HepG2 (cell line): Measurements from ENCODE around the gene HYOU1. TPM values are rescaled to one million over a fixed set of nuclear protein-coding genes. Genes with fewer than 3 reads are reported as not detected.

ENCODE experiments used
- BRCA1 ChIP-seq: sonication (generic); formaldehyde crosslinking; IDR thresholded peaks from 2 replicates; pipeline ENCODE4 v1.4.0; 2020; ENCODE audit warnings: missing genetic modification reagents
- CEBPG ChIP-seq: IDR thresholded peaks from 2 replicates; pipeline ENCODE4 v1.6.1; 2016
- ERF ChIP-seq: IDR thresholded peaks from 2 replicates; pipeline ENCODE4 v1.6.1; 2018; ENCODE audit warnings: missing biosample characterization, missing genetic modification reagents
- HDAC2 ChIP-seq: sonication (generic); formaldehyde crosslinking; IDR thresholded peaks from 2 replicates; pipeline ENCODE4 v1.4.0; 2020; ENCODE audit warnings: missing genetic modification reagents
- IRX3 ChIP-seq: sonication (generic); formaldehyde crosslinking; IDR thresholded peaks from 2 replicates; pipeline ENCODE4 v1.8.1; 2023; ENCODE audit warnings: mild to moderate bottlenecking, low read depth, missing genetic modification reagents, borderline replicate concordance
- MED1 ChIP-seq: sonication (generic); formaldehyde crosslinking; IDR thresholded peaks from 2 replicates; pipeline ENCODE4 v1.4.0; 2020; ENCODE audit warnings: missing genetic modification reagents
- MLXIP ChIP-seq: sonication (generic); formaldehyde crosslinking; IDR thresholded peaks from 2 replicates; pipeline ENCODE4 v1.9.0; 2021; ENCODE audit warnings: missing genetic modification reagents, borderline replicate concordance
- NFE2L1 ChIP-seq: sonication (generic); formaldehyde crosslinking; IDR thresholded peaks from 2 replicates; pipeline ENCODE4 v1.4.0; 2020; ENCODE audit warnings: missing genetic modification reagents, mild to moderate bottlenecking, borderline replicate concordance
- NFYC ChIP-seq: IDR thresholded peaks from 2 replicates; pipeline ENCODE4 v1.6.1; 2016; ENCODE audit warnings: missing genetic modification reagents, missing compliant biosample characterization
- RXRA ChIP-seq: sonication (generic); formaldehyde crosslinking; IDR thresholded peaks from 2 replicates; pipeline ENCODE4 v1.5.1; 2020; ENCODE audit warnings: missing genetic modification reagents
- SAP130 ChIP-seq: IDR thresholded peaks from 2 replicates; pipeline ENCODE4 v1.6.1; 2016; ENCODE audit warnings: low read depth
- YY1 ChIP-seq: IDR thresholded peaks from 2 replicates; pipeline ENCODE4 v1.6.1; 2011; ENCODE audit warnings: low read length, low read depth, moderate library complexity, mild to moderate bottlenecking; ENCODE audit not compliant: insufficient read depth, insufficient replicate concordance
- ZIK1 ChIP-seq: sonication (generic); formaldehyde crosslinking; IDR thresholded peaks from 2 replicates; pipeline ENCODE4 v1.5.0; 2020; ENCODE audit warnings: mild to moderate bottlenecking, low read depth, missing genetic modification reagents, borderline replicate concordance
- ZNF274 ChIP-seq: sonication (generic); formaldehyde crosslinking; IDR thresholded peaks from 2 replicates; pipeline ENCODE4 v1.5.1; 2020; ENCODE audit warnings: mild to moderate bottlenecking, missing genetic modification reagents
- ZNF639 ChIP-seq: conservative IDR thresholded peaks from 2 replicates; pipeline ENCODE4 v1.6.1; 2018; ENCODE audit warnings: missing genetic modification reagents
- ZNF724P ChIP-seq: sonication (generic); formaldehyde crosslinking; IDR thresholded peaks from 2 replicates; pipeline ENCODE4 v1.8.0; 2022; ENCODE audit warnings: missing genetic modification reagents, borderline replicate concordance
- polyA plus RNA-seq, 8 experiments: library from polyadenylated mRNA; depleted of rRNA in 3 of 8; stranded (reverse) in 7 of 8; unstranded in 1 of 8; fragments of >200 nt; fragmentation: Illumina TruSeq in 4 of 8; extraction: Trizol in 4 of 8; gene quantifications; 2 replicates each; pipeline versions ENCODE4 v1.2.1 to v1.2.3, GENCODE V29; 2011 to 2016; ENCODE audit warnings: low read depth in 4 of 8, missing spikeins in 1 of 8, mixed read lengths in 1 of 8; ENCODE audit not compliant: insufficient read depth in 1 of 8
- total RNA-seq, 5 experiments: library from RNA; depleted of rRNA; stranded (reverse); fragments of >200 nt; fragmentation: Illumina TruSeq; extraction: Trizol; gene quantifications; 2 replicates each; pipeline ENCODE4 v1.2.3, GENCODE V29; 2016; ENCODE audit warnings: low read depth in 1 of 5
- TF ChIP-seq, protein P1 (sequence below): sonication (generic); formaldehyde crosslinking; IDR thresholded peaks from 2 replicates; pipeline ENCODE4 v1.8.1; 2023; ENCODE audit warnings: missing genetic modification reagents, inconsistent platforms, borderline replicate concordance
- TF ChIP-seq, protein P2 (sequence below): sonication (generic); formaldehyde crosslinking; IDR thresholded peaks from 2 replicates; pipeline ENCODE4 v1.4.0; 2020; ENCODE audit warnings: missing genetic modification reagents, borderline replicate concordance
- TF ChIP-seq, protein P3 (sequence below): IDR thresholded peaks from 2 replicates; pipeline ENCODE4 v1.6.1; 2016; ENCODE audit warnings: missing genetic modification reagents, missing compliant biosample characterization
- TF ChIP-seq, protein P4 (sequence below): IDR thresholded peaks from 2 replicates; pipeline ENCODE4 v1.6.1; 2016; ENCODE audit warnings: low read depth, borderline replicate concordance

The HYOU1 gene
- total and polyA plus RNA-seq, 2 of the 13 experiments (the other 11 are each of a cell fraction or from before 2014, with no cell fraction given) = 127 to 155 TPM

- TF ChIP-seq ERF (CRISPR knock-in tag) (peak; percentile 94), BRCA1 (CRISPR knock-in tag) (no peak), ZNF639 (CRISPR knock-in tag) (peak; percentile 74; the same call in 1 of the 2 replicates), HDAC2 (CRISPR knock-in tag) (peak; percentile 77), NFYC (peak; percentile 69), MLXIP (CRISPR knock-in tag) (no peak), SAP130 (CRISPR knock-in tag) (peak; percentile 99), ZNF274 (CRISPR knock-in tag) (peak; percentile 24; the same call in 1 of the 2 replicates), CEBPG (CRISPR knock-in tag) (peak; percentile 27; the same call in 1 of the 2 replicates), ZIK1 (CRISPR knock-in tag) (peak; percentile 48), YY1 (peak; percentile 98), ZNF724P (CRISPR knock-in tag) (no peak), IRX3 (no peak), MED1 (CRISPR knock-in tag) (peak; percentile 60), RXRA (CRISPR knock-in tag) (peak; percentile 68), NFE2L1 (no peak)
- TF ChIP-seq, protein P1, sequence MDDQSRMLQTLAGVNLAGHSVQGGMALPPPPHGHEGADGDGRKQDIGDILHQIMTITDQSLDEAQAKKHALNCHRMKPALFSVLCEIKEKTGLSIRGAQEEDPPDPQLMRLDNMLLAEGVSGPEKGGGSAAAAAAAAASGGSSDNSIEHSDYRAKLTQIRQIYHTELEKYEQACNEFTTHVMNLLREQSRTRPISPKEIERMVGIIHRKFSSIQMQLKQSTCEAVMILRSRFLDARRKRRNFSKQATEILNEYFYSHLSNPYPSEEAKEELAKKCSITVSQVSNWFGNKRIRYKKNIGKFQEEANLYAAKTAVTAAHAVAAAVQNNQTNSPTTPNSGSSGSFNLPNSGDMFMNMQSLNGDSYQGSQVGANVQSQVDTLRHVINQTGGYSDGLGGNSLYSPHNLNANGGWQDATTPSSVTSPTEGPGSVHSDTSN (CRISPR knock-in tag) = no peak
- TF ChIP-seq, protein P2, sequence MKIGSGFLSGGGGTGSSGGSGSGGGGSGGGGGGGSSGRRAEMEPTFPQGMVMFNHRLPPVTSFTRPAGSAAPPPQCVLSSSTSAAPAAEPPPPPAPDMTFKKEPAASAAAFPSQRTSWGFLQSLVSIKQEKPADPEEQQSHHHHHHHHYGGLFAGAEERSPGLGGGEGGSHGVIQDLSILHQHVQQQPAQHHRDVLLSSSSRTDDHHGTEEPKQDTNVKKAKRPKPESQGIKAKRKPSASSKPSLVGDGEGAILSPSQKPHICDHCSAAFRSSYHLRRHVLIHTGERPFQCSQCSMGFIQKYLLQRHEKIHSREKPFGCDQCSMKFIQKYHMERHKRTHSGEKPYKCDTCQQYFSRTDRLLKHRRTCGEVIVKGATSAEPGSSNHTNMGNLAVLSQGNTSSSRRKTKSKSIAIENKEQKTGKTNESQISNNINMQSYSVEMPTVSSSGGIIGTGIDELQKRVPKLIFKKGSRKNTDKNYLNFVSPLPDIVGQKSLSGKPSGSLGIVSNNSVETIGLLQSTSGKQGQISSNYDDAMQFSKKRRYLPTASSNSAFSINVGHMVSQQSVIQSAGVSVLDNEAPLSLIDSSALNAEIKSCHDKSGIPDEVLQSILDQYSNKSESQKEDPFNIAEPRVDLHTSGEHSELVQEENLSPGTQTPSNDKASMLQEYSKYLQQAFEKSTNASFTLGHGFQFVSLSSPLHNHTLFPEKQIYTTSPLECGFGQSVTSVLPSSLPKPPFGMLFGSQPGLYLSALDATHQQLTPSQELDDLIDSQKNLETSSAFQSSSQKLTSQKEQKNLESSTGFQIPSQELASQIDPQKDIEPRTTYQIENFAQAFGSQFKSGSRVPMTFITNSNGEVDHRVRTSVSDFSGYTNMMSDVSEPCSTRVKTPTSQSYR = 0 out of 2 replicates have a peak, but pooled peaks have one; percentile 29
- TF ChIP-seq, protein P3, sequence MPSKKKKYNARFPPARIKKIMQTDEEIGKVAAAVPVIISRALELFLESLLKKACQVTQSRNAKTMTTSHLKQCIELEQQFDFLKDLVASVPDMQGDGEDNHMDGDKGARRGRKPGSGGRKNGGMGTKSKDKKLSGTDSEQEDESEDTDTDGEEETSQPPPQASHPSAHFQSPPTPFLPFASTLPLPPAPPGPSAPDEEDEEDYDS (CRISPR knock-in tag) = peak; percentile 73
- TF ChIP-seq, protein P4, sequence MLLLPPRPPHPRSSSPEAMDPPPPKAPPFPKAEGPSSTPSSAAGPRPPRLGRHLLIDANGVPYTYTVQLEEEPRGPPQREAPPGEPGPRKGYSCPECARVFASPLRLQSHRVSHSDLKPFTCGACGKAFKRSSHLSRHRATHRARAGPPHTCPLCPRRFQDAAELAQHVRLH = peak; percentile 30
These were observed 10.6 kb upstream of the HYOU1 start, which contains the start of gene VPS11 (continued) for GRCh38 chr11:119067371-119068222.
